ENCODE data around the gene TMX1. TPM values are rescaled to one million over a fixed set of nuclear protein-coding genes. Genes with fewer than 3 reads are reported as not detected.

The TMX1 gene
- total RNA-seq, 1 donor from 2014 or later, result 53.1 TPM

Other genes starting within 250 kb of the TMX1 start
- 0.47 and 0.52 TPM in 2 replicates for gene TRIM9, start 145.1 kb upstream of the TMX1 start, total RNA-seq

Data from activated CD4-positive, alpha-beta T cell treated with anti-CD3 and anti-CD28 coated beads, Interleukin-2, amount 10 ng/mL, durations not matched to agents 24 days and 14 days (primary cell).